KMS-11 (cell line): ENCODE results near the gene WFDC5.

Source experiments
- H2AFZ ChIP-seq: fragments of 200-600 bp; sonication (generic); 2 replicates; pipeline ENCODE4 v1.6.1; 2016; ENCODE audit warnings: antibody characterized with exemption, mixed run types, low read depth
- H3K27ac ChIP-seq: fragments of 200-600 bp; sonication (generic); 2 replicates; pipeline ENCODE4 v1.6.1; 2016; ENCODE audit warnings: mild to moderate bottlenecking, mixed run types
- H3K27me3 ChIP-seq: fragments of 200-600 bp; sonication (generic); 2 replicates; pipeline ENCODE4 v1.6.1; 2017; ENCODE audit warnings: mild to moderate bottlenecking, low read depth, mixed run types, moderate library complexity; ENCODE audit not compliant: insufficient read depth
- H3K36me3 ChIP-seq: fragments of 200-600 bp; sonication (generic); 2 replicates; pipeline ENCODE4 v1.6.1; 2017; ENCODE audit warnings: mild to moderate bottlenecking, mixed run types; ENCODE audit not compliant: insufficient read depth
- H3K4me1 ChIP-seq: fragments of 200-600 bp; sonication (generic); 2 replicates; pipeline ENCODE4 v1.6.1; 2016; ENCODE audit warnings: mild to moderate bottlenecking, low read depth, mixed run types; ENCODE audit not compliant: poor library complexity, severe bottlenecking
- H3K4me2 ChIP-seq: fragments of 200-600 bp; sonication (generic); 2 replicates; pipeline ENCODE4 v1.7.0; 2016; ENCODE audit warnings: mild to moderate bottlenecking, mixed run types
- H3K4me3 ChIP-seq: fragments of 200-600 bp; sonication (generic); IDR thresholded peaks from 2 replicates; pipeline ENCODE4 v1.6.1; 2017; ENCODE audit warnings: low read depth, low read length, mixed read lengths; ENCODE audit not compliant: insufficient read depth
- H3K79me2 ChIP-seq: fragments of 200-600 bp; sonication (generic); 2 replicates; pipeline ENCODE4 v1.6.1; 2016; ENCODE audit warnings: low read depth, mixed run types; ENCODE audit not compliant: insufficient read depth
- H3K9ac ChIP-seq: fragments of 200-600 bp; sonication (generic); 2 replicates; pipeline ENCODE4 v1.6.1; 2016; ENCODE audit warnings: mild to moderate bottlenecking, mixed run types
- H4K20me1 ChIP-seq: fragments of 200-600 bp; sonication (generic); 2 replicates; pipeline ENCODE4 v1.6.1; 2016; ENCODE audit warnings: mild to moderate bottlenecking, mixed run types; ENCODE audit not compliant: insufficient read depth
- TF ChIP-seq, protein P1 (sequence below): fragments of 200-600 bp; sonication (generic); conservative IDR thresholded peaks from 2 replicates; pipeline ENCODE4 v1.6.1; 2017; ENCODE audit warnings: low read depth, mild to moderate bottlenecking, antibody characterized with exemption, low read length, moderate library complexity, mixed read lengths

WFDC5 gene

DNA sequence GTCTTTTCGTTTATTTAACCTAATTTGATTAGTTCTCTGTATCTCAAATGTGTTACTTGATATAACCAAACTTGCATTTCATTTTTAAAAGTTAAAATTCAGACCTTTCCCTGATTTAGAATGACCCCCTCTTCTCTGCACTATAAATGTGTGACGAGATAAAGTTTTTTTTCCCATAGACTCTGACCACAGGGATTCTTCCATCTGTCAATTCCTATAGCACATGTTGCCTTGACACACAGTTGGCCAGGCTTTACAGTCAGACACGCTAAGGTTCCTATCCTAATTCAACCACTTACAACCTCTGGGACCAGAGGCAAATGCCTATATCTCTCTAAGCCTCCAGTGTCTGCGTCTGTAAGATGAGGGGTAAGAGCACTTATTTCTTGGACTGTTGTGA lies 54.7 kb downstream of the WFDC5 start:
- Histone ChIP-seq H3K4me1 (peaks cover 100% of the 10 kb centered on the region), H2AFZ (no peak overlapping the region), H3K79me2 (peaks cover 52% of the 10 kb centered on the region; the same call in 1 of the 2 replicates), H4K20me1 (no peaks in the 10 kb centered on the region), H3K27ac (peak overlapping the region; percentile 88), H3K9ac (no peak overlapping the region; the same call in 1 of the 2 replicates), H3K4me3 (no peak overlapping the region), H3K36me3 (no peaks in the 10 kb centered on the region; the same call in 1 of the 2 replicates), H3K4me2 (peak overlapping the region; percentile 95), H3K27me3 (no peaks in the 10 kb centered on the region)
- TF ChIP-seq, protein P1, sequence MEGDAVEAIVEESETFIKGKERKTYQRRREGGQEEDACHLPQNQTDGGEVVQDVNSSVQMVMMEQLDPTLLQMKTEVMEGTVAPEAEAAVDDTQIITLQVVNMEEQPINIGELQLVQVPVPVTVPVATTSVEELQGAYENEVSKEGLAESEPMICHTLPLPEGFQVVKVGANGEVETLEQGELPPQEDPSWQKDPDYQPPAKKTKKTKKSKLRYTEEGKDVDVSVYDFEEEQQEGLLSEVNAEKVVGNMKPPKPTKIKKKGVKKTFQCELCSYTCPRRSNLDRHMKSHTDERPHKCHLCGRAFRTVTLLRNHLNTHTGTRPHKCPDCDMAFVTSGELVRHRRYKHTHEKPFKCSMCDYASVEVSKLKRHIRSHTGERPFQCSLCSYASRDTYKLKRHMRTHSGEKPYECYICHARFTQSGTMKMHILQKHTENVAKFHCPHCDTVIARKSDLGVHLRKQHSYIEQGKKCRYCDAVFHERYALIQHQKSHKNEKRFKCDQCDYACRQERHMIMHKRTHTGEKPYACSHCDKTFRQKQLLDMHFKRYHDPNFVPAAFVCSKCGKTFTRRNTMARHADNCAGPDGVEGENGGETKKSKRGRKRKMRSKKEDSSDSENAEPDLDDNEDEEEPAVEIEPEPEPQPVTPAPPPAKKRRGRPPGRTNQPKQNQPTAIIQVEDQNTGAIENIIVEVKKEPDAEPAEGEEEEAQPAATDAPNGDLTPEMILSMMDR = no peak
